Mammary epithelial cell (primary cell): ENCODE results near the gene ZNF771.

Source experiments
- EZH2 ChIP-seq: IDR thresholded peaks from 2 replicates; pipeline ENCODE4 v1.6.1; 2012; ENCODE audit warnings: low read length, inconsistent platforms, borderline replicate concordance
- TF ChIP-seq, protein P1 (sequence below), 2 donors: IDR thresholded peaks in 1 of 2; conservative IDR thresholded peaks in 1 of 2; 2 replicates each; pipeline ENCODE4 v1.5.1; 2011 to 2012; ENCODE audit warnings: inconsistent platforms in 2 of 2, low read length in 2 of 2, mild to moderate bottlenecking in 2 of 2, control low read depth in 1 of 2, low read depth in 1 of 2; ENCODE audit not compliant: insufficient read depth in 1 of 2; ENCODE audit errors: extremely low read depth in 1 of 2

DNA sequence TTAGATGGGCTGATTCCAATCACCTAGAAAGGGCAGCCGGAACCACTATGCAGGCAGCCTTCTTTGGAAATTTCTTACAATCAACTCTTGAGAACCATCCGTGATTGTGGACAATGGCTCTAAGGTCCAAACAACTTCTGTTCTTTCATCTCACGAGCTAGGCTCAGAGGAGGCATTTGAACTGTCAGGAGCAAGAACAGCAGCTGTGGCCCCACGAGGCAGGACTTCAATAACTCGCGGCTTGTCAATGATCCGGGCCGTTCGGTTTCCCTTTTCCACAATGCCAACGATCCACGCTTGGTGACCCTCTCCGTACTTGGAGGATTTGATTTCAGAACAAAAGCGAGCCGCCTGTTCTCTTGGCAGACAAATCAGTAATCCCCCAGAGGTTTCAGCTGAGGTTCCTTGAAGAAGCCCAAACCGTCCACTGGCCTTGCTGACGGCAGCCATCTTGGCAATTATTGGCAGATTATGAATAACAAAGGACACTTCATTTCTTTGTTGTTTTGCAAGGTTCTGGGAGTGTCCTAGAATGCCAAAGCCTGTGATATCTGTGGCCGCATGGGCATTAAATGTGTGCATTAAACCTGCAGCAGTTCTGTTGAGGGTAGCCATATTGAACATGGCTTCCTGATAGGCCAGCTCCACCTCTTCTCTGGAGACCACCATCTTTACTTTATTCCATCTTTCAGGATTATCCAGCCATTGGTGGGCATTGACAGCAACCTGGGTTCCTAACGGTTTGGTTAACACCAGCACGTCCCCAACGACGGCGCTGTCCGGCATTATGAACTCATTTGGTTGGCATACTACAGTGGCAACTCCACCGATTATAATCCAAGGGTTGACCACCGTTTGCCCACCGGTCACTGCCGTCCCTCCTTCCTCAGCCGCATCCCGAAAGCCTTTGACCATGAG, 37.1 kb downstream of the ZNF771 start:
- TF ChIP-seq, protein P1, sequence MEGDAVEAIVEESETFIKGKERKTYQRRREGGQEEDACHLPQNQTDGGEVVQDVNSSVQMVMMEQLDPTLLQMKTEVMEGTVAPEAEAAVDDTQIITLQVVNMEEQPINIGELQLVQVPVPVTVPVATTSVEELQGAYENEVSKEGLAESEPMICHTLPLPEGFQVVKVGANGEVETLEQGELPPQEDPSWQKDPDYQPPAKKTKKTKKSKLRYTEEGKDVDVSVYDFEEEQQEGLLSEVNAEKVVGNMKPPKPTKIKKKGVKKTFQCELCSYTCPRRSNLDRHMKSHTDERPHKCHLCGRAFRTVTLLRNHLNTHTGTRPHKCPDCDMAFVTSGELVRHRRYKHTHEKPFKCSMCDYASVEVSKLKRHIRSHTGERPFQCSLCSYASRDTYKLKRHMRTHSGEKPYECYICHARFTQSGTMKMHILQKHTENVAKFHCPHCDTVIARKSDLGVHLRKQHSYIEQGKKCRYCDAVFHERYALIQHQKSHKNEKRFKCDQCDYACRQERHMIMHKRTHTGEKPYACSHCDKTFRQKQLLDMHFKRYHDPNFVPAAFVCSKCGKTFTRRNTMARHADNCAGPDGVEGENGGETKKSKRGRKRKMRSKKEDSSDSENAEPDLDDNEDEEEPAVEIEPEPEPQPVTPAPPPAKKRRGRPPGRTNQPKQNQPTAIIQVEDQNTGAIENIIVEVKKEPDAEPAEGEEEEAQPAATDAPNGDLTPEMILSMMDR (conservative IDR thresholded peaks at IDR 0.05 in 1 of 2, IDR thresholded peaks at IDR 0.05 in 1 of 2; ENCODE audit: extremely low read depth in 1 of 2, insufficient read depth in 1 of 2, low read depth in 1 of 2, low read length in 2 of 2) = no peak
- TF ChIP-seq EZH2 = no peak
